GM04504 (cell line): ENCODE data around the gene GPR149.
"Not testable (repeated sequence)": the region's sequence is repeated elsewhere in the genome, so short reads cannot be mapped to it uniquely, and the experiment has no call there.

Experiments
- DNase-seq: peaks from one replicate; pipeline ENCODE4 v3.0.0-alpha.2; 2012; ENCODE audit warnings: low read depth

The GPR149 gene

DNA sequence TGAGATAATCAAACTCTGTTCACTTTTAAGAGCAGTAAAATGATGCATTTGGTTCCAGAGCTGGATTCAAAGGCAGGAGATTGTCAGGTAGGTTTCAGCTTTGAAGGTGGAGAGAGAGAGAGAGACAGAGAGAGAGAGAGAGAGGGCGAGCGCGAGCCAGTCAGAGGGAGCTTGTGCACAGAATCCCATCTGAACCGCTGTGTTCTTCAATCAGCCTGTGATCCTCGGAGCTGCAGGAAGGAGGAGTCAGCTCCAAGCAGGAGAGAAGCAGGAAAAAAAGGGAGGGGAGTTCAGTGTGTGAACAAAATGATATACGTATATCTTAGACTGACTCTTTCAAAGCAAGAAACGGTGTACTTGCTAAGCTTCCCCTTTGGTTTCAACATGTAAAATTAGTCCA is at the start of gene GPR149:
TSS of gene GPR149 (minus strand) at position 177 of the 400 bp plus-strand sequence. CDS start 575 bp downstream, outside the sequence.
- DNase-seq: no peak

GRCh38 chr3:154473769-154474168 is 43.8 kb upstream of the GPR149 start:
- DNase-seq: no peak

GRCh38 chr3:154469585-154469984 is 39.6 kb upstream of the GPR149 start:
- DNase-seq: no peak

DNA sequence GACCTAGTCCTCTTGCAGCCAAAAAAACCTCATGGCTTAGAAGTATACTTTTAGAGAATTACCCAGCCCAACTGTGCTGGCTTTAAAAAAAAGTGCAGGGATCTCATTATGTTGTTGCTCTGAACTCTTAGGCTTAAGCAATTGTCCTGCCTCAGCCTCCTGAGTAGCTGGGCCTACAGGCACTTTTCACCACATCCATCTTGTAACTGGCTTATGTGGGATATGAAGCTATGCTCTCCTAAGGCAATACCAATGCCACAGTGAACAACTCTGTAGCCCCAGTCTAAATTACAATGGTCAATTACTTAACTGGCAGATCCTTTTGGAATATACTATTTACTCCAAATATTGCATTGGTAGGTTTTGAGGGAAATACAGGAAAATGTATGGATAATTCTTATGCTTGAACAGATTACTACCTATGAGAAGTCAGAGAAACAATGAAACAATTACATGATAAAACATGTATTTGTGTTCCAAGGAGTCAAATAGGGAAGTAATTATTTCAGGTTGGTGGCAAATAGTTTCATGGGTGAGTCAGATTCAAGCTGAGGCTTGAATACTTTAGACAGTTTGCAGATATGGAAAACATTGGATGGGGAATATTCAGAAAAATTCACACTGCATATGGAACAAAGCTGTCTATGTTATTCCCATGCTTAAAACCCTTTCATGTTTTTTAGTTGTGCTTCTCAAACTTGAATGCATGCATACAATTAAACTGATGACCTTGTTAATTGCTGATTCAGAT is 34.6 kb upstream of the GPR149 start:
- no peak for DNase-seq

DNA sequence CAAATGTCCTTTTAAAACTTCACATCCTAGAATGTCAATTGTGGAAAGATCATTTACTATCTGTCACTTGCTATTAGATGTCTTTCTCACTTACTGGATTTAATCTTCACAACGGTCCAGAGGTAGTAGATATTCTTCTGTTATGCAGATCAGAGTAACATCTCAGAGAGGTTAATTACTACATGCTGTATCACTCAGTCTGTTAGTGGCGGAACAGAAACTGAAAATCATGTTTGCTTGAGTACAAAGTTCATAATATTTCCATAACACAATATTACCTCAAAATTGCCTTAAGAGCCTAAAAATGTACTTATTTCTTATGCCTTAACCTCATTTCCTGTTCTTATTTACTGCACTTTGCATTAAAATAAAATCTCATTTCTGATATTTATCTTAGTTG is 28.6 kb upstream of the GPR149 start:
- no peak for DNase-seq

DNA sequence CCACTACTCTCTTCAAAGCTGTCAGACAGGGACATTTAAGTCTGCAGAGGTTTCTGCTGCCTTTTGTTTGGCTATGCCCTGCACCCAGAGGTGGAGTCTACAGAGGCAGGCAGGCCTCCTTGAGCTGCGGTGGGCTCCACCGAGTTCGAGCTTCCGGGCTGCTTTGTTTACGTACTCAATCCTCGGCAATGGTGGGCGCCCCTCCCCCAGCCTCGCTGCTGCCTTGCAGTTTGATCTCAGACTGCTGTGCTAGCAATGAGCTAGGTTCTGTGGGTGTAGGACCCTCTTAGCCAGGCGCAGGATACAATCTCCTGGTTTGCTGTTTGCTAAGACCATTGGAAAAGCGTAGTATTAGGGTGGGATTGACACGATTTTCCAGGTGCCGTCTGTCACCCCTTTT is 9.1 kb upstream of the GPR149 start:
- DNase-seq: not testable (repeated sequence)

GRCh38 chr3:154431043-154431442 is 1.1 kb upstream of the GPR149 start:
- DNase-seq: no peak

DNA sequence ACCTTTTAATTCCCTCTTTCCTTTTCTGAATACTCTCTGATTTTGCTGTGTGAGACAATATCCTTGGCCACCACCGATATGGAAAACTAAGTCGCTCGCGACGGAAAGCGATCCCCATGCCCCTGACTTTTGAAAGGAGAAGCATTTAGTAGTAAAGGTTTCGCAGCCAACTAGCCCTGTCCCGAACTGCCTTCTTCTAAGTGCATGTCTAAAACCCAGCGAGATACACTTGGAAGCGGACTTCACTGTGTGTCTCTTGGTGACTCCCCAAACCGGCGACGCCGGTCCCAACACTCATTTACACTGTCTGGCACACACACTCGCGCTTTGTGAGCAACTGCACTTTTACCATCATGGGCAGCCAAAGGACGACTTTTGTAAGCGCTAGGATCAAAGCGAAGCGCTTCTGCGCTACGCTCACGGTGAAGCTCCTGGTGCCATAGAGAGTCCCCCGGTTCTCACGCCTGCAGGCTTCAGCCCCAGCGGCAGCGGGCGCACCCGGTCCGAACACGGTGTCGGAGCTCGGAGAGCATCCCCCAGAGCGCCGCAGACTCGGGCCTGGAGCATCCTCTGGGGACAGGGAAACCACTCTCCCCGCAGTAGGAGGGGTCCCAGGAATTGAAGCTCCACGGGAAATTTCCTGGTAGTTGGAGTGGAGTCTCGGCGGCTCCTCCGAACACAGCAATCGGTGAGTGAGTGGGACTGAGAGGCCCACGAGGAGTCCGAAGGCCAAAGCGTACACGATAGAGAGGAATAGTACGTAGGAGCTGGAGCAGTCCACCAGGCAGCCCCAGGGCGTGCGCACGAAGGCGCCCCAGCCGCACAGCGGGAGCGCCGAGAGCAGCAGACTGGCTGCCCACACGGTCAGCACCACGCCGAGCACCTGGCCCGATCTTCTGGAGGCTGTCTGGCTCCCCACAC is 1.4 kb downstream of the GPR149 start:
- no peak for DNase-seq

- DNase-seq: no peak
Measured at GRCh38 chr3:154427685-154428285, 2.2 kb downstream of the GPR149 start.

- DNase-seq: no peak
Measured at GRCh38 chr3:154422694-154423093, 7.3 kb downstream of the GPR149 start.

DNA sequence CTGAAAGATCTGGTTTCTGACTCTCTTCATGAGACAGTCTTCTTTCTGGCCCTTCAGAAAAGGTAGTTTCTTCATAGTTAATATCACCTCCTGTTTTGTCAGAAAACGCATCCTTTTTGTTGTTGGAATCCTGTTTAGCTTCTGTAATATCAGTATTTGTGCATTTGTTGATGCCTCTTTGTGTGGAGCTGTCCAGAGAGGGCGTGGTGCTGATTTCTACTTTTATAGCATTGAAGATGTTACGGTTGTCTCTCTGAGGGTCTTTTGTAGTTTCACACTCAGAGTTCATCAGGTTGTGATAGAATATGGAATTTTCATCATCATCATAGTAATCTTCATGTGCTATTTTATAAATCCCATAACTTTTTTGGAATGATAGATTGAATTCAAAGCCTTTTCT is 8.9 kb downstream of the GPR149 start:
- DNase-seq: no peak

GRCh38 chr3:154398084-154398967 is 31.7 kb downstream of the GPR149 start:
- DNase-seq: no peak

- DNase-seq: no peak
Measured at GRCh38 chr3:154389861-154390260, 40.1 kb downstream of the GPR149 start.

DNA sequence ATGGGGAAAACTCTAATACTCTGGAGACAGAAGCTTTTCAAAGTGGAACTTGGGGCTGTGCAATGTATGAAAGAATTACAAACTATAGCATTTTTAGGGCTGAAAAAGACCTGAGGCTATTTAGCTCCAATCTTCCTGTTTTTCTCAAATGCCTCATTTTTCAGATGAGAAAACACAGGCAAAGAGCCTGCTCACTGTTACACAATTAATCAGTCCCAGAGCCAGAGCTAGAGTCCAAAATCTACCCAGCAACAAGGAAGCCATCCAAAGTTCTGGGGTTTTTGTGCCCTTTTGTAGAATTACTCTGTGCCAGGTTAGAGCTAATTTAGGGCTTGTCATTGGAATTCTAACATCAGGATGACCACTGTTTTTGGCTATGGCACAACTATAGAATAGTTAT is 45.5 kb downstream of the GPR149 start:
- no peak for DNase-seq

DNA sequence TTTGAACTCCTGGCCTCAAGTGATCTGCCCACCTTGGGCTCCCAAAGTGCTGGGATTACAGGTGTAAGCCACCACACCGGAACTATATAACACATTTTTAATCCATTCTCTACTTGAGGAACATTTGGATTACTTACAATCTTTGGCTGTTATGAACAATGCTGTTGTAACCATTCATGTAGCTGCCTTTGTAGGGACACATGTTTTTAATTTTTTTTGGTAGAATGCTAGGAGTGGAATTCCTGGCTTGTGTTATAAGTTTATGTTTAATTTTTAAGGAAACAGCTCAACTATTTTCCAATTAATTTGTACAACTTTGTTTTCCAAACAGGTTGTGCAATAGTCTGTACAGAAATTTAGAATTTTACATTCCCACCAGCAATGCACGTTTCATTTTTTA is 51.7 kb downstream of the GPR149 start:
- no peak for DNase-seq

- no peak for DNase-seq
Measured at GRCh38 chr3:154367221-154367620, 62.8 kb downstream of the GPR149 start.

DNA sequence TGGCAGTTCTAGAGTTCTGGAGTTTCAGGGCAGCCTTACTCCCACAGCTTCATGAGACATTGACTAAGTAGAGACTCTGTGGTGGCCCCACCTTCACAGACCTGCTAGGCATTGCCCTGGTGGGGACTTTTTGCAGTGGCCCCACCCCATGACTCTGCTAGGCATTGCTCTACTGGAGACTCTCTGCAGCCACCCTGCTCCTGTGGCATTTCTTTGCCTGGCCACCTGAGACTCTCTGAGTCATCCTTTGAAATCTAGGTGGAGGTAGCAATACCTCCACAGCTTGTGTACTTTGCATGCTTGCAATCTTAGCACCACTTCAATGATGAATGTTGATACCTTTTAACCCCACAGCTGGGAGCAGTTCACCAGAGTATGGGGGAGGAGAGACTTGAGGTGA is 65.1 kb downstream of the GPR149 start:
- no peak for DNase-seq

GRCh38 chr3:154361099-154361498 is 68.9 kb downstream of the GPR149 start:
- DNase-seq: no peak

GRCh38 chr3:154356009-154356408 is 74.0 kb downstream of the GPR149 start:
- DNase-seq: no peak

GRCh38 chr3:154349223-154349622 is 80.8 kb downstream of the GPR149 start:
- no peak for DNase-seq

GRCh38 chr3:154345422-154346122 is 84.4 kb downstream of the GPR149 start:
- DNase-seq: no peak
